Fibroblast of pulmonary artery (primary cell): ENCODE results near the gene ZBBX.

Experiments
- DNase-seq: peaks from one replicate; pipeline ENCODE4 v3.0.0-alpha.2; 2010; ENCODE audit warnings: low read depth
- H3K4me3 ChIP-seq: replicated peaks from 2 replicates; pipeline ENCODE4 v1.5.1; 2011; ENCODE audit warnings: low read depth, mild to moderate bottlenecking, control low read depth, low read length, moderate library complexity
- TF ChIP-seq, protein P1 (sequence below): IDR thresholded peaks from 2 replicates; pipeline ENCODE4 v1.5.1; 2011; ENCODE audit warnings: mild to moderate bottlenecking, control low read depth, low read length, inconsistent platforms; ENCODE audit errors: missing control alignments

Gene ZBBX

GRCh38 chr3:167287308-167287707, 92.8 kb downstream of the ZBBX start:
- no peak overlapping the region for H3K4me3 ChIP-seq
- DNase-seq, result no peak
- TF ChIP-seq, protein P1, sequence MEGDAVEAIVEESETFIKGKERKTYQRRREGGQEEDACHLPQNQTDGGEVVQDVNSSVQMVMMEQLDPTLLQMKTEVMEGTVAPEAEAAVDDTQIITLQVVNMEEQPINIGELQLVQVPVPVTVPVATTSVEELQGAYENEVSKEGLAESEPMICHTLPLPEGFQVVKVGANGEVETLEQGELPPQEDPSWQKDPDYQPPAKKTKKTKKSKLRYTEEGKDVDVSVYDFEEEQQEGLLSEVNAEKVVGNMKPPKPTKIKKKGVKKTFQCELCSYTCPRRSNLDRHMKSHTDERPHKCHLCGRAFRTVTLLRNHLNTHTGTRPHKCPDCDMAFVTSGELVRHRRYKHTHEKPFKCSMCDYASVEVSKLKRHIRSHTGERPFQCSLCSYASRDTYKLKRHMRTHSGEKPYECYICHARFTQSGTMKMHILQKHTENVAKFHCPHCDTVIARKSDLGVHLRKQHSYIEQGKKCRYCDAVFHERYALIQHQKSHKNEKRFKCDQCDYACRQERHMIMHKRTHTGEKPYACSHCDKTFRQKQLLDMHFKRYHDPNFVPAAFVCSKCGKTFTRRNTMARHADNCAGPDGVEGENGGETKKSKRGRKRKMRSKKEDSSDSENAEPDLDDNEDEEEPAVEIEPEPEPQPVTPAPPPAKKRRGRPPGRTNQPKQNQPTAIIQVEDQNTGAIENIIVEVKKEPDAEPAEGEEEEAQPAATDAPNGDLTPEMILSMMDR, result no peak

DNA sequence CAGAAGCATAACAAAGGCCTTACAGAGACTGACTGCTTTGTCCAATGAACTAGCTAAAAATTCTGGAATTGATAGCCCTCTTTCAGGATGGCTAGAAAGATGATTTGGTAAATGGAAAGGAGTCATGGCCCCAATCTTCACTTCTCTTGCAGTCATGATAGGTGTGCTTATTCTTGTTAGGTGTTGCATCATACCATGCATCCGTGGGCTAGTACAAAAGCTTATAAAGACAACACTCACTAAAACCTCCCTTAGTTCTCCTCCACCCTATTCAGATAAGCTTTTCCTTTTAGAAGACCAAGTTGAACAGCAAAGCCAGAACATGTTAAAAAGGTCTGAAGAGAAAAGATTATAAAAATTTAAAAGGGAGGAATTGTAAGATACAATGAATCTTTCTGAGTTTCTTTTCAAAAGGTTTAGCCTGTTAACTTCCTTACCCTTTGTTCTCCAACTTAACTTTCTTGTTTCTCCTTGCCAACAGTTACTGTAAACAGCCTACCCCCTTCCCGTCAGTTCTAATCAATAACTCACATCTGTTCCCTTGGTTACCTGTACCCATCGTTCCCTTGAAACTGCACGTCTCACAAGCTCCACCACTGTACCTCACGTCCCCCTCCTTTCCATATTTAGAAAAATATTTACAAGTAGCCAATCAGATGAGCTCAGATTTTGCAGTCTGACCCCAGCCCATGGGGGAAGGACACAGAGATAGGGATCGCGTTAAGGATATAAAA, 105.8 kb downstream of the ZBBX start:
- TF ChIP-seq, protein P1, result no peak
- no peak for DNase-seq

GRCh38 chr3:167253037-167253436, 127.1 kb downstream of the ZBBX start:
- no peak overlapping the region for H3K4me3 ChIP-seq
- TF ChIP-seq, protein P1, result no peak
- no peak for DNase-seq

More for the DNA sequence above, 105.8 kb downstream of the ZBBX start:
- H3K4me3 ChIP-seq, result no peak overlapping the region

- H3K4me3 ChIP-seq, result no peak overlapping the region
- TF ChIP-seq, protein P1, result no peak
- no peak for DNase-seq
These were observed 128.4 kb downstream of the ZBBX start for GRCh38 chr3:167251678-167252077.

DNA sequence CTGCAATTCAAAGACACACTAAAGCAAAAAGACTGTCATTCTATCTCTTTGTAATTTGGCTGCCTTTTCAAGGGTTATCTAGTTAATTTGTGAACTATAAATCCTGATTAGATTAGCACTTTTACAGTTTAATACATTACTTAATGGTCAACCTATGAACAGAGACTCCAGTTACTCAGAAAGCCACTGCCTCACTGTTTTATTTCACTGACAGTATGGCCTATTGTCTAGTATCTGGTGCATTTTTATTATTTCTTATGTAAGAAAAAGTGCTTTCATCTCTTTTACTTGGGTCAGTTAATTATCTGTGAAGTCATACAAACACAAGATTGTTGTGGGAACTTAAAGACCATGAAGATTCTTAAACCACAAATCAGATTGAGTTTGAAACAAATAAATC, 133.8 kb downstream of the ZBBX start:
- no peak for DNase-seq
- TF ChIP-seq, protein P1, result no peak
- no peak overlapping the region for H3K4me3 ChIP-seq

DNA sequence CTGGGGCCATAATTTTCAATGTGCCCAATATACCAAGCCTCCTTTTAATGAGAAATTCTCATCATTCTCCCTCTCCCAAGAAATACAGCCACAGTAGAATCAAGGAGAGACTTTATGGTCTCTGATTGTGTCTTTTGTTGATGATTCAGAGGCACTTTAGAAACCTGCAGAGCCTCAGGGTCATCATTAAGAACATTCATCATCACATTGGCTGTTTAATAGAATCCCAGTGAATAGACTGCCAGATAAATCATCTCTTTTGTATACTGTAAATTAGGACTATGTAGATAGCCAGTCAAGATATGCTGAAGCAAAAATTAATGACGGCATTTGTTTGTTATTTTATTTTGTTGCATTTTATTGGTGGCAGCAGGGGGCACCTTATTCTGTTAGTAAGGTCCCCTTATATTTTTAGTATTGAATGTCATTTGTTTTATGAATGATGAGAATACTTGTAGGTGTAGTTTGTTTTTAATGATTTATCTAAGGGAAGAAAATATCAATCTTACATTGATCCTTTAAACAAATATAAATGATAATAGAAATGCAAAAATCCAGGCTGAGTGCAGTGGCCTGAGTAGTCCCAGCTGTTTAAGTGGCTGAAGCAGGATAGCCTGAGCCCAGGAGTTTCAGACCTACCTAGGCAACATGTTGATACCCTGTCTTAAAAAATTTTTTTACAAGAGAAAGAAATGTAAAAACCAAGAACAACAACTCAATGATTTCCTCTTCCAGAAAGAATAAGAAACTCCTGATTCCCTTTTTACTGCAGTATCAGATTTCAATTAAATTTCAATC, 138.8 kb downstream of the ZBBX start:
- H3K4me3 ChIP-seq, result no peak overlapping the region
- TF ChIP-seq, protein P1, result no peak
- no peak for DNase-seq
